Activated CD4-positive, alpha-beta T cell treated with anti-CD3 and anti-CD28 coated beads, Interleukin-10, Interleukin-2, amounts not matched to agents 100 ng/mL and 50 ng/mL, durations not matched to agents 16 hours and 8 hours (primary cell): ENCODE results near the gene KRTAP4-4.
"Not testable (repeated sequence)": the region's sequence is repeated elsewhere in the genome, so short reads cannot be mapped to it uniquely, and the experiment has no call there.

Source experiments
- DNase-seq: peaks from one replicate; pipeline ENCODE4 v3.0.0-alpha.2; 2020

KRTAP4-4 gene

GRCh38 chr17:41160648-41161047 is at the start of gene KRTAP4-4:
KRTAP4-4 (minus strand) TSS chr17:41160748; CDS start chr17:41160691, 57 bp downstream.
- DNase-seq = no peak

DNA sequence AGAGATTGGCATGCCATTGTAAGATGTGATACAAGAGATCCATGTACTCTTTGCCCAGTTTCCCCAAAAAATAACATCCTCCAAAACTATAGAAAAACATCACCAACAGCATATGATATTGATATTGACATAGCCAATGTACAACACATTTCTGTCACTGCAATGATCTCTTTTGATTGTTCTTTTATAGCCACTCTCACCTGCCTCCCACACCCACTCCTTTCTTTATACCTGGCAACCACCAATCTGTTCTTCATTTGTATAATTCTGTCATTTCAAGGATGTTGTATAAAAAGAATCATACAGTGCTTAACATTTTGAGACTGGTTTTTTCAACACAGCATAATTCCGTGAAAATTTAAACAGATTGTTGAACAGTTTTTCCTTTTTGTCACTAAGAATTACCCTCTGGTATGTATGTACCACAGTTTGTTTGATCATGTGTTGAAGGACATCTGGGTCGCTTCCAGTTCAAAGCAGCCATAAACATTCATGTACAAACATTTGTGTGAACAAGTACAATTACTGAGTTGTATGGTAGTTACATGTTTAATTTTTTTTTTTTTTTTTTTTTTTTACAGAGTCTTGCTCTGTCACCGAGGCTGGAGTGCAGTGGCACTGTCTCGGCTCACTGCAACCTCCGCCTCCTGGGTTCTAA is 39.0 kb upstream of the KRTAP4-4 start:
- no peak for DNase-seq

DNA sequence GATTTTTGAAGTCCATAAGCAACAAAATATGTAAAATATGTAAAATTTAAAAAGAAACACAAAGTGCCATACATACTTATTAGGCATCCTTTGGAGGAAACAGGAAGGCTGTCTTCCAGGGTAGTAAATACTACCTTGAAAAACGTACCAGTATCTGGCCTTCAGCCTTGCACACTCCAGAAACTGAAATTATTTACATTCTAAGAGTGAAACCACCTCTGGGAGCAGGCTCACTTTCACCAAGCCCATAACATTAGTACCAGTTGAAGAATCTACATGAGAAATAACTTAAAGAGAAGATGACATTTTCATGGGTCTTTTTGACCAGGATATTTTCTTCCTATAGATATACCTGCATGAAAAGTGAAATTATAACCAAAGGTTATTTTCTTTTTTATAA is 35.5 kb upstream of the KRTAP4-4 start:
- no peak for DNase-seq

DNA sequence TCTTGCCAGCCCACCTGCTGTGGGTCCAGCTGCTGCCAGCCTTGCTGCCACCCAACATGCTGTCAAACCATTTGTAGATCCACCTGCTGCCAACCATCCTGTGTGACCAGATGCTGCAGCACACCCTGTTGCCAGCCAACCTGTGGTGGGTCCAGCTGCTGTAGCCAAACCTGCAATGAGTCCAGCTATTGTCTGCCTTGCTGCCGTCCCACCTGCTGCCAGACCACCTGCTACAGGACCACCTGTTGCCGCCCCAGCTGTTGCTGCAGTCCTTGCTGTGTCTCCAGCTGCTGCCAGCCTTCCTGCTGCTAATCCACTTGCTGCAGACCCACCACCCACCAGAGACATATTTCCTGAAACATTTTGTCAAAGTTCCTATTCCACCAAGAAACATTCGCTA is 29.8 kb upstream of the KRTAP4-4 start:
- no peak for DNase-seq

GRCh38 chr17:41189837-41190318 is 29.3 kb upstream of the KRTAP4-4 start, which contains the start of gene KRTAP9-1:
KRTAP9-1 (plus strand) TSS chr17:41189887; CDS start chr17:41189887, 0 bp downstream.
- DNase-seq = not testable (repeated sequence)

DNA sequence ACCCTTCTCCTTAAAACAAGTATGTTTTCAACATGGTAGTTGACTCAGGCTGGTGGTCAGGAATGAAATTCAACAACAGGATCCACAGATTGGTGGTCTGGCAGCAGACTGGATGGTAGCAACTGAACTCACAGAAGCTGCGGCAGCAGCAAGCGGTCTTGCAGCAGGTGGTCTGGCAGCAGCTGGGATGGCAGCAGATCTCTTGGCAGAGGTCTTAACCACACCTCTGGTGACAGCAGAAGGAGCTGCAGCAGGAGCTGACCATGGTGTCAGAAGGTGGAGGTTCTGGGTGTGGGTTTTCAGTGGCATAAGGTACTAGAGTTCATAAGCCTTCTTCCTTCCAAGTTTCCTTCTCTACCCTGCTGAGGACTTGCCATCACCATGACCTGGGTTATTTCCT is 26.3 kb upstream of the KRTAP4-4 start:
- no peak for DNase-seq

- DNase-seq = no peak
These were observed 24.5 kb upstream of the KRTAP4-4 start for GRCh38 chr17:41185001-41185400.

DNA sequence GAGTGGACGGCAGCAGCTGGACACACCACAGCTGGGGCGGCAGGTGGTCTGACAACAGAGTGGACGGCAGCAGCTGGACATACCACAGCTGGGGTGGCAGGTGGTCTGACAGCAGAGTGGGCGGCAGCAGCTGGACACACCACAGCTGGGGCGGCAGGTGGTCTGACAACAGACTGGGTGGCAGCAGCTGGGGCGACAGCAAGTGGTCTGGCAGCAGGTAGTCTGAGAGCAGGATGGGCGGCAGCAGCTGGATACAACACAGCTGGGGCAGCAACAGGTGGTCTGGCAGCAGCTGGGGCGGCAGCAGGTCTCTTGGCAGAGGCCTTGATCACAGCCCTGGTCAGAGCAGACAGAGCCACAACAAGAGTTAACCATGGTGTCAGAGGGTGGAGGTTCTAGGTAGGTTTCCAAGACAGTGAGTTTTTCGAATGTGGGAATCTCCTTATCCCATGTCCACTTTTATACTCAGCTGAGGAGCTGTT is 24.0 kb upstream of the KRTAP4-4 start, which contains the start of gene KRTAP4-1:
KRTAP4-1 (minus strand) TSS at position 432 of the 482 bp plus-strand sequence; CDS start at position 375, 57 bp downstream.
- no peak for DNase-seq

GRCh38 chr17:41178843-41179616 is 18.5 kb upstream of the KRTAP4-4 start:
- no peak for DNase-seq

GRCh38 chr17:41178341-41178740 is 17.8 kb upstream of the KRTAP4-4 start:
- DNase-seq = no peak

DNA sequence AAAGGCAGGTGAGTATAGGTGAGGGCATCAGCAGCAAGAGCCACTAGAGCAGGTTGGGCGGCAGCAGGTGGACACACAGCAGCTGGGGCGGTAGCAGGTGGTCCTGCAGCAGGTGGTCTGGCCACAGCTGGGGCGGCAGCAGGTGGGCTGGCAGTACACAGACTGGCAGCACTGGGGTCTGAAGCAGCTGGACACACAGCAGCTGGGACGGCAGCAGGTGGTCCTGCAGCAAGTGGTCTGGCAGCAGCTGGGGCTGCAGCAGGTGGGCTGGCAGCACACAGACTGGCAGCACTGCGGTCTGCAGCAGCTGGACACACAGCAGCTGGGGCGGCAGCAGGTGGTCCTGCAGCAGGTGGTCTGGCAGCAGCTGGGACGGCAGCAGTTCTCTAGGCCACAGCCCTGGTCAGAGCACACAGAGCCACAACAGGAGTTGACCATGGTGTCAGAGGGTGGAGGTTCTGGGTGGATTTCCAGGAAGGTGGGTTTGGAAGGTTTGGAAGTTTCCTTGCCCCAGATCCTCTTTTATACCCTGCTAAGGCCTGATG is 17.3 kb upstream of the KRTAP4-4 start, which contains the start of gene KRTAP4-2:
KRTAP4-2 (minus strand) TSS at position 495 of the 545 bp plus-strand sequence; CDS start at position 438, 57 bp downstream.
- DNase-seq = no peak

DNA sequence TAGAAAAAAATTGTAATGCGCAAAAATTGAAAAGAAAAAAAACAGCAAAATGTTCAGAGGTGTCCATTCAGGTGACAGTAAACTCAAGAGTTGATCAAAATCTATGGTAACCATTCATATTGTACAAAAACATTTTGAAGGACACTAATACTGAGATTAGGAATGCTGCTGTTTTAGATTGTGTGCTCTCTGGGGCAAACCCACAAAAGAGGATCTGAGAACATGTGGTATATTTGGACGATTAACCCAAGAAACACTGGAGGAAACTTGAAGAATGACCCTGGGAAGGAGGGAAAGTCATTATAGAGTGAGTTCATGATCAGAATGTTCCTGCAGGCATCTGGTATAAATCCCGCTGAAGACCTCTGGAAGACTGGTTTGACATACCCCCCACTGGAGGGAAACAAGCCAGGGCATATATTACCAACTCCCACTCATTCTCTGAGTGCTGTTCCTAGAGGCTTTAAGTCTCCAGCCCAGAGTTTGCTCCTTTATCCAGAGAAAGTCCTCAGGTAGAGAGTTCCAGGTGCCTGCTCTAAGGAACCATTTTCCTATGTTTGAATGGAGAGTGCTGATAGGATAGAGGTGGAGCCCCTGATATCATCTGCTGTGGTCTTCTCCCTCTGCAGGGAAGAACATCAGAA is 16.3 kb upstream of the KRTAP4-4 start:
- no peak for DNase-seq

DNA sequence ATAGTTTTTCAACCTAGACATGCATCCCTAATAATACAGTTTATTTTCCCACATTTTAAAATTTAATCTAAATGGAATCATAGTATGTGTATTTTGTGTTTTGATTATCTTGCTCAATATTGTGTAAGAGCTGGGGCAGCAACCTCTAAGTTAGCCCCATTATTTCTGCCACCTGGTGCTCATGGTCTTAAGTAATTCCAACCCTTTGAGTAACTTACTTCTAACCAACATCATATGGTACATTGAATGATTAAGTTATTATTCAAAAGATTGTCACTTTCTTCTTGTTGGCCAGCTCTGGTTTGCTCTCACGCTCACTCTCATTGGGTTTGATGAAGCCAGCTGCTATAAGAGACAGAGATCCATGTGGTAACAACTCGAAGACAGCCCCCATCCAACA is 11.3 kb upstream of the KRTAP4-4 start:
- no peak for DNase-seq

DNA sequence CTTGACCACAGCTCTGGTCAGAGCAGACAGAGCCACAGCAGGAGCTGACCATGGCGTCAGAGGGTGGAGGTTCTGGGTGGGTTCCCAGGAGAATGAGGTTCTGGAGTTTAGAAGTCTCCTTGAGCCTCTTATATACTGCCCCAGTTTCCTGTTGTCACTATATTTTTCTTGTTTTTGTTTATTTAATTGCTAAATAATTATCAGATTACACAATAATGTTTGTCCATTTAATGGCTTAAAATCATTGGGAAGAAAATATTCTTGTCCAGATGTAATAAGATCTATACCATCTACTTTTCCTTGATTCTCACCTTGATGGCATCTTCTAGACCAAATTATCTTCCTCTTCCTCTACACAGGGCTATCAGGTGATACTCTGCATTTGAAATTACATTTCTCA is 7.6 kb upstream of the KRTAP4-4 start, which contains the start of gene KRTAP4-3:
KRTAP4-3 (minus strand) TSS at position 101 of the 400 bp plus-strand sequence; CDS start at position 52, 49 bp downstream.
- no peak for DNase-seq

GRCh38 chr17:41167561-41167960 is 7.0 kb upstream of the KRTAP4-4 start:
- no peak for DNase-seq

DNA sequence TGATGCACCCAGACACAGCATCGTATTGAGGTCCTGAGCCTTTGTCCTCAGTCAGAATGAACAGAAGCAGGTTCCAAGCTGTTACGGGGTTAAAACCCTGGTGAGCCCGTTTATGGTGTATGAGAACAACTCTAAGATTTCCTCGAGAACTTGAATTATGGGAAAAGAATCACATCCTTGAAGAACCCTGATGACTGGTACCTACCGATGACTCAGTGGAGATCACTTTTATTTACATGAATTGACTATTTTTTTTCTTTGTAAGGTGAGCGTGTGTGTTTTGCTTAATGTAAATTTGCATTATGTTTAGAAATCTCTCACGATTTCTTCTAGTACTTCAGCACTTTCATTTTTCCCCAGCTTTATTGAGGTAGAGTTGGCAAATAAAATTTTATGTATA is 3.3 kb upstream of the KRTAP4-4 start:
- DNase-seq = no peak

DNA sequence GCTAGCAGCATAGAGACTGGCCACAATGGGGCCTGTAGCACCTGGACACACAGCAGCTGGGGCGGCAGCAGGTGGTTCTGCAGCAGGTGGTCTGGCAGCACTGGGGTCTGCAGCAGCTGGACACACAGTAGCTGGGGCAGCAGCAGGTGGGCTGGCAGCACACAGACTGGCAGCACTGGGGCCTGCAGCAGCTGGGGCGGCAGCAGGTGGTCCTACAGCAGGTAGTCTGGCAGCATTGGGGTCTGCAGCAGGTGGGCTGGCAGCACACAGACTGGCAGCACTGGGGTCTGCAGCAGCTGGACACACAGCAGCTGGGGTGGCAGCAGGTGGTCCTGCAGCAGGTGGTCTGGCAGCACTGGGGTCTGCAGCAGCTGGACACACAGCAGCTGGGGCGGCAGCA is 358 bp downstream of the KRTAP4-4 start:
- not testable (repeated sequence) for DNase-seq

DNA sequence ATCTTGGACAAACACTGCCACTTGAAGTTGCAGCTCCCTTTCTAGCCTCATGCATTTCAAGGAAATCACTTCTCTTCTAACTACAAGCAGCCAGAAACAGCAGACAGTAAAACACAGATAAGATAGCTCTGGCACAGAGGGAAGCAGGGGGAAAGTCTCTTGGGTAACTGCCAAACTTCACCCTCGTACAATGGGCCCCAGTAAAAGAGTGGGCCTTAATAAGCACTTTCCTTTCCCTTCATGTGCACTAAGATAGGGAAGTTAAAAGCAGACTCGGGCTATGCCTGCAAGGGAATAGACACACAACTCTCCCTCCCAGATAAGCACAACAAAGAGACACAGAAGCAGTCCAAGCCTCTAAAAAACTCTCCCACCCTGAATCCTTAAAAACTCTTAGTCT is 6.7 kb downstream of the KRTAP4-4 start:
- DNase-seq = no peak

GRCh38 chr17:41151525-41151924 is 9.0 kb downstream of the KRTAP4-4 start:
- DNase-seq = no peak

GRCh38 chr17:41150026-41150425 is 10.5 kb downstream of the KRTAP4-4 start:
- no peak for DNase-seq

- no peak for DNase-seq
These were observed 10.9 kb downstream of the KRTAP4-4 start, which contains the start of gene KRTAP4-5 for GRCh38 chr17:41149652-41149985. KRTAP4-5 (minus strand) TSS chr17:41149825; CDS start chr17:41149767, 58 bp downstream.

GRCh38 chr17:41148971-41149651 is 11.4 kb downstream of the KRTAP4-4 start:
- DNase-seq = not testable (repeated sequence)
